Body of pancreas (tissue), 4 donors: ENCODE measurements around the gene FARS2. TPM values are rescaled to one million over a fixed set of nuclear protein-coding genes. Genes with fewer than 3 reads are reported as not detected.

ENCODE experiments used
- ATAC-seq: fragments of 150-250 bp; one replicate; pipeline ENCODE4 v1.9.1; 2016
- DNase-seq, 4 donors: peaks; one replicate each; pipeline ENCODE4 v3.0.0-alpha.2; 2019
- H3K27ac ChIP-seq, 4 donors: fragments of 200-600 bp; sonication (generic); 1 replicate in 3 of 4; 2 replicates in 1 of 4; pipeline versions ENCODE4 v1.5.1 to v1.6.1; 2016 to 2019; ENCODE audit warnings: mild to moderate bottlenecking in 1 of 4, mixed read lengths in 1 of 4, moderate library complexity in 1 of 4
- H3K27me3 ChIP-seq, 2 donors: fragments of 200-600 bp; sonication (generic); one replicate each; pipeline ENCODE4 v1.6.0; 2016; ENCODE audit warnings: mild to moderate bottlenecking in 1 of 2
- H3K36me3 ChIP-seq, 2 donors: fragments of 200-600 bp; sonication (generic); replicated peaks in 1 of 2; 2 replicates each; pipeline ENCODE4 v1.5.1; 2016; ENCODE audit warnings: low read depth in 2 of 2; ENCODE audit not compliant: insufficient read depth in 1 of 2
- H3K4me1 ChIP-seq: fragments of 200-600 bp; sonication (generic); one replicate; pipeline ENCODE4 v1.6.0; 2016
- H3K4me3 ChIP-seq, 2 donors: fragments of 200-600 bp; sonication (generic); 1 replicate in 1 of 2; 2 replicates in 1 of 2; pipeline ENCODE4 v1.5.1; 2016 to 2019
- H3K9me3 ChIP-seq, 3 donors: fragments of 200-600 bp; sonication (generic); 1 replicate in 2 of 3; 2 replicates in 1 of 3; pipeline ENCODE4 v1.5.1; 2016
- POLR2A ChIP-seq, 3 donors: fragments of 450-650 bp; IDR thresholded peaks; one replicate each; pipeline ENCODE4 v1.6.1; 2016; ENCODE audit warnings: antibody characterized with exemption in 3 of 3, mild to moderate bottlenecking in 2 of 3
- WGBS, 2 donors: methylation state at CpG; one replicate each; pipeline ENCODE4 v1.1.5; 2017; 5-methylcytosine and 5-hydroxymethylcytosine counted together
- intact Hi-C: fragments of 100-400 bp; cut with DNase I; formaldehyde crosslinking; loops from one replicate; pipeline ENCODE4 v1.15.1; 2023
- total RNA-seq, 2 donors: library from RNA; depleted of rRNA; stranded (reverse); fragments of >200 nt; gene quantifications; one replicate each; pipeline ENCODE4 v1.1.0, GENCODE V29; 2016
- TF ChIP-seq, protein P1 (sequence below), 7 experiments: fragments of 450-650 bp in 4 of 7; fragments of 200-600 bp in 3 of 7; sonication (generic) in 3 of 7; IDR thresholded peaks; one replicate each; pipeline ENCODE4 v1.5.1; 2016 to 2019; ENCODE audit warnings: antibody characterized with exemption in 7 of 7

Gene FARS2
- total RNA-seq, 2 donors from 2014 or later, result 6.5 to 9.6 TPM

- H3K27me3 ChIP-seq, result no peaks in the 10 kb centered on the region
- H3K4me1 ChIP-seq, result no peaks in the 10 kb centered on the region
- no peak overlapping the region for H3K4me3 ChIP-seq
- 90 to 94% methylated on average over 9 of the region's 9 CpGs for WGBS, 2 donors
- no peak overlapping the region for H3K27ac ChIP-seq
- TF ChIP-seq, protein P1, sequence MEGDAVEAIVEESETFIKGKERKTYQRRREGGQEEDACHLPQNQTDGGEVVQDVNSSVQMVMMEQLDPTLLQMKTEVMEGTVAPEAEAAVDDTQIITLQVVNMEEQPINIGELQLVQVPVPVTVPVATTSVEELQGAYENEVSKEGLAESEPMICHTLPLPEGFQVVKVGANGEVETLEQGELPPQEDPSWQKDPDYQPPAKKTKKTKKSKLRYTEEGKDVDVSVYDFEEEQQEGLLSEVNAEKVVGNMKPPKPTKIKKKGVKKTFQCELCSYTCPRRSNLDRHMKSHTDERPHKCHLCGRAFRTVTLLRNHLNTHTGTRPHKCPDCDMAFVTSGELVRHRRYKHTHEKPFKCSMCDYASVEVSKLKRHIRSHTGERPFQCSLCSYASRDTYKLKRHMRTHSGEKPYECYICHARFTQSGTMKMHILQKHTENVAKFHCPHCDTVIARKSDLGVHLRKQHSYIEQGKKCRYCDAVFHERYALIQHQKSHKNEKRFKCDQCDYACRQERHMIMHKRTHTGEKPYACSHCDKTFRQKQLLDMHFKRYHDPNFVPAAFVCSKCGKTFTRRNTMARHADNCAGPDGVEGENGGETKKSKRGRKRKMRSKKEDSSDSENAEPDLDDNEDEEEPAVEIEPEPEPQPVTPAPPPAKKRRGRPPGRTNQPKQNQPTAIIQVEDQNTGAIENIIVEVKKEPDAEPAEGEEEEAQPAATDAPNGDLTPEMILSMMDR (IDR thresholded peaks at IDR 0.05), result no peak
- TF ChIP-seq POLR2A (IDR thresholded peaks at IDR 0.05), result no peak
- H3K36me3 ChIP-seq, result no peaks in the 10 kb centered on the region
- intact Hi-C loops, result no loop called here
- DNase-seq, result no peak
- no peaks in the 10 kb centered on the region for H3K9me3 ChIP-seq
- ATAC-seq, result no peak
Observed at GRCh38 chr6:5534643-5535042, 273.3 kb downstream of the FARS2 start.

DNA sequence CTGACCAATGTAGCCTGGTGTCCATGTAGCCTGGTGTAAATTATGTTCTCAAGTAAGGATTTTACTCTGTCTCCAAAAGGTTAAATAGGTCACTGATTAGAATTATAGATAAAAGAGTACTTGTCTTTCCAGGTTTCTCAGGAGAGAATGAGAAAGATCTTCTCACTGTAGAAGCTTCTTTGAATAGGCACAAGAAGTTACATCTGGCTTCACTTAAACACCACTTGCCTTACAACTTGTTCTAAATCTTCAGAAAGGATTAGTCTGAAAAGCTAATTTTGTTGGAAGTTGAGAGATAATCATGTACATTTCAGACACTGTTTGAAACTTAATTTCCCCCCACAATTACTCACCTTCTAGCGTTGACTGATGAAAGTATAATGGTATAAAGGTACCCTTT is 275.3 kb downstream of the FARS2 start:
- Histone ChIP-seq H3K4me3 (no peak overlapping the region), H3K27ac (no peak overlapping the region), H3K9me3 (no peaks in the 10 kb centered on the region), H3K4me1 (no peaks in the 10 kb centered on the region), H3K36me3 (no peaks in the 10 kb centered on the region), H3K27me3 (no peaks in the 10 kb centered on the region)
- 89 to 96% methylated on average over 1 of the region's 1 CpG for WGBS, 2 donors
- no peak for TF ChIP-seq POLR2A (IDR thresholded peaks at IDR 0.05)
- TF ChIP-seq, protein P1 (IDR thresholded peaks at IDR 0.05), result no peak
- ATAC-seq (no peak), DNase-seq (no peak)
- intact Hi-C loops, result no loop called here

DNA sequence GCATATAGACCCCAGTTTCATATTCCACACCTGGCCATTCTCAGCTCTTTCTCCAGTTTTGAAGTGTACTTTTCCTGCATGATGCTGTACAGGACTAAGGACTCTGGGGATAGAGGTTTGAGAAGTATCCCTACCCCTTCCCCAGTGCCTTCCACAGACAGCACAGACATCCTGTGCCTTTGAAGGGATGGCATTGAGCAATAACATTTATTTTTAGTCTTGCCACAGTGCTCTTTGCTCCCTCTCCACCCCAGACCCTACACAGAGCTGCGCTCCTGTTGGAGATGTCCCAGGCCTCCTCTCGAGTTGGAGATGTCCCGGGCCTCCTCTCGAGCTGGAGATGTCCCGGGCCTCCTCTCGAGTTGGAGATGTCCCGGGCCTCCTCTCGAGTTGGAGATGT is 275.8 kb downstream of the FARS2 start:
- TF ChIP-seq POLR2A (IDR thresholded peaks at IDR 0.05), result no peak
- TF ChIP-seq, protein P1 (IDR thresholded peaks at IDR 0.05), result no peak
- Histone ChIP-seq H3K4me1 (no peaks in the 10 kb centered on the region), H3K9me3 (no peaks in the 10 kb centered on the region), H3K4me3 (no peak overlapping the region), H3K27ac (no peak overlapping the region), H3K36me3 (no peaks in the 10 kb centered on the region), H3K27me3 (no peaks in the 10 kb centered on the region)
- no peak for ATAC-seq
- intact Hi-C loops, result no loop called here
- DNase-seq, result no peak
- 95 to 98% methylated on average over 8 of the region's 8 CpGs for WGBS, 2 donors

GRCh38 chr6:5537967-5538366 is 276.7 kb downstream of the FARS2 start:
- H3K27me3 ChIP-seq, result no peaks in the 10 kb centered on the region
- no peaks in the 10 kb centered on the region for H3K9me3 ChIP-seq
- ATAC-seq (no peak), DNase-seq (no peak)
- H3K36me3 ChIP-seq, result no peaks in the 10 kb centered on the region
- intact Hi-C loops, result no loop called here
- 19 to 31% methylated on average over 1 of the region's 1 CpG for WGBS, 2 donors
- no peaks in the 10 kb centered on the region for H3K4me1 ChIP-seq
- TF ChIP-seq, protein P1 (IDR thresholded peaks at IDR 0.05), result no peak
- no peak for TF ChIP-seq POLR2A (IDR thresholded peaks at IDR 0.05)
- no peak overlapping the region for H3K27ac ChIP-seq
- H3K4me3 ChIP-seq, result no peak overlapping the region

DNA sequence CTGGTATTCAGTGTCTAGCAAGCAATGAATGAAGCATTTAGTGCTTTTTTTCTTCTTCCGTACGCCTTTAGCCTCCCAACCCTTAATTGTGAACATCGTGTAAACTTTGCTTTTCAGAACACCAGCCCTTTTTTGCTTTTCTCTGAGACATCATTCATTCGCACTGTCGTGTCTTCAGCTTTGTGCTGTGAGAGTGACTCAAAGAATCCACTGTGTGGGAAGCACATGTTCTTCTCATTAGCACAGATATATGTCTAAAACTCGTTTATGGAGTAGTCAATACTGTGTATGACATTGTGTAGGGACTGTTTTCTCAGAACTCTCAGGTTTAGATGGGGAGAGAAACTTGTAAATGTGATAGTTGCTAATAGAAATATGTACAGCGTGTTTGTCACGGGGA is 279.1 kb downstream of the FARS2 start:
- no peak overlapping the region for H3K27ac ChIP-seq
- DNase-seq (no peak), ATAC-seq (no peak)
- H3K4me3 ChIP-seq, result no peak overlapping the region
- H3K9me3 ChIP-seq, result no peaks in the 10 kb centered on the region
- no peak for TF ChIP-seq POLR2A (IDR thresholded peaks at IDR 0.05)
- TF ChIP-seq, protein P1 (IDR thresholded peaks at IDR 0.05), result no peak
- no peaks in the 10 kb centered on the region for H3K4me1 ChIP-seq
- intact Hi-C loops, result no loop called here
- H3K36me3 ChIP-seq, result no peaks in the 10 kb centered on the region
- no peaks in the 10 kb centered on the region for H3K27me3 ChIP-seq
- WGBS, 2 donors, result 83 to 88% methylated on average over 8 of the region's 8 CpGs
